GM21576 (cell line): Measurements from ENCODE around the gene EXOC6B.

Experiments used
- ATAC-seq: cut with Tn5 transposase; IDR thresholded peaks from one replicate; pipeline ENCODE4 v1.9.1; 2021; ENCODE audit warnings: mild to moderate bottlenecking, moderate library complexity; ENCODE audit not compliant: unreplicated experiment

EXOC6B gene

DNA sequence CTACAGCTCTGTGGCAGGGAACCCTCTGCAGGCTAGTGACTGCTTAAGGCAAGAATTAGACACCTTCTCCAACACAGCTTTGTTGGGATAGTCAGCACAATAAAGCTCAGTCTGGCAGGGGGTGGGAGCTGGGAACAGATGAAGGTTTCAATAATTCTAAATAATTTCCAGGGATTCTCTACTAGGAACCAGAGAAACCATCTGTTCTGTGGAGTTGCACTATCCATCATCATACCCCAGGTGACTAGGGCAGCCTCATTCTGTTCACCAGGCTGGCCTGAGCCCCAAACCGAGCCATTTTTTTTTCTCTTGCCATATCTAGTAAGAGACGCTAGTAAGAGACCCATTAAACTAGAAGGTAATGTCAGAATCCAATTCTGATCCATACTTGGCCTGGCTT is 642.4 kb downstream of the EXOC6B start:
- no peak for ATAC-seq

DNA sequence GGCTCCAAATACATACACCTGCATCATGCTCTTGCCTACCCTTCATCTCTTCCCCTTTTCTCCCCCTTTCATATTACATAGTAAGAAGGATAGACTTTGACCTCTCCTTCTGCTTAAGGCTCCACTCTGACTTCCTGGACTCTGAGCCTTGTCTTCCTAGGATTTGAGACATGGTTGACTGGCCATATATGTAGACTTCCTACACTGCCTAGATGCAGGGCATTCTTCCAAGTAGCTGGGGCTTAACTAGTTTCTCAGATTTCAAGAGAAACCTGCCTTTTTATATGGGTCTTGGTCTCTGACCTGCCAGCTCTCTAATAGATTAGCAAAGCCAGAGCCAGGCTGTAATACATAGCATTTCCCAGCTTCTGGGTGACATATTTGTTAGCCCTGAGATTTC is 642.8 kb downstream of the EXOC6B start:
- no peak for ATAC-seq

DNA sequence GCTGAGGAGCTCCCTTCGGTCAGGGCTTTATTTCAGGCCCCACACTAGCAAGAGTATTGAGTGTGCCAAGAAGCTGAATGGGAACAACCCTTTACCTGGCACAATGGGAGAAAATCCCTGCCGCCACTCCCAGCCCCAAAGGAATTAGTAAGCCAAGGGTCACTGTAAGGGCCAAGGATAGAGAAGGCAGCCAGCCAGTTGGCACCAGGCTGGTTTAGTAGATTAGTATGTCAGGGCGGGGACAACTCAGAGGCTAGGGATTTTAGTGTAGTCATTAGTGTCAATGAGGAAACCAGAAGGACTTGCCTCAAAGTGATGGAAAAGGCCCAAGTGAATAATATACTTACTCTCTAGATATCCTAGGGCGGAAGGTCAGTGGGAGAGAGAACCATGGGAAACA is 643.3 kb downstream of the EXOC6B start:
- ATAC-seq = no peak

DNA sequence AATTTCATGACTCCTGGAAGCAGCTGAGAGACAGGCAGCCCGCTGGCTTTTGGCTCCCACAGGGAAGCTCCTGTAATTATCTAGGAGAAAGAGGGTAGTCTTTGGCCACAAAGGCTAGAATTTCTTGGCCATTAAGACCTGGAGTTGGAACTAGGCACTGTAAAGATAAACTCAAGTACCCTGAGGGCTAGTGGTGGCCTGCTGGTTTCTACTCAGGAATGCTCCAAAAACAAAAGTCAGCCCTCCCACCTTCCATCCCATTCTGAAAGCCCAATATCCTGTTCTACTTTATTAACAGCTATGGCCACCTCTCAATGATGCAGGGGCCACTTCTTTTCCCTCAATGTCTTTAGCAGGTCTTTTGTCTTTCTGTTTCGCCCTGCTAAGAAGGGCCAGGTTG is 644.2 kb downstream of the EXOC6B start:
- ATAC-seq = no peak

DNA sequence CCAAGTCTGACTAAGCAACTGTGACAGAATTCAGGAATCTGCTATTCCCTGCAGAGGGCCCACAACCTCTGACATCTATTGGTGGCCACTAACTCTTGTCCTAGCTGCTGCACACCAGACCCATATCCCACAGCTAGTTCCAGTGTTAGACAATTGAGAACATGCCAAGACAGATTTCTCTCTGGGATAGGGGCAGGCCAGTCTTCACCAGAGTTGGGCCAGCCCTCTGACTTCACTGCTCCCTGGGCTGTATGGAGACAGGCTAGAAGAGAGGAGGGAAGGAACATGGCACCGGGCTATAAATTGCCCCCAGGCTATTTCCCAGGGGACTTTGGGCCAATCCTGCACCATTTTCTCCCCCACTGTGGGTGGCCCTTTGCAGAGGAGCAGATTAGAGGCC is 645.5 kb downstream of the EXOC6B start:
- ATAC-seq = no peak

DNA sequence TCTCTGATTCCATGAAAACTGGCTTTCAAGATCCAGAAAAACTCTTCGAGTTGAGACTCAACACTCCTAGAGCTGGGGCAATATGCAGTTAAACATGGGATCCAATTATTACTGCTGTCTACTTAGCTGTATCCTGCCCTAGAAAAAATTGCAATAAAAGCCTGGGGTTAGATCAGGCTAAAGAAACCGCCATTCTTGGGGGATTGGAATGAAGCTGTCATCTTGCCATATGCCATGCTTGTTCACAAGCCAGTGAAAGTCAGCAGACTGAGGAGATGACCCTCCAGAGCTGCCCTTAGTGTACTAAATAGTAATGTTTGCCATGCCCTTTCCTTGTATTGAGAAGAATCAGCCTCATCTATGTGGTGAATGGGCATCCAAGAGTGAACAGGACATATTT is 647.3 kb downstream of the EXOC6B start:
- ATAC-seq = no peak

DNA sequence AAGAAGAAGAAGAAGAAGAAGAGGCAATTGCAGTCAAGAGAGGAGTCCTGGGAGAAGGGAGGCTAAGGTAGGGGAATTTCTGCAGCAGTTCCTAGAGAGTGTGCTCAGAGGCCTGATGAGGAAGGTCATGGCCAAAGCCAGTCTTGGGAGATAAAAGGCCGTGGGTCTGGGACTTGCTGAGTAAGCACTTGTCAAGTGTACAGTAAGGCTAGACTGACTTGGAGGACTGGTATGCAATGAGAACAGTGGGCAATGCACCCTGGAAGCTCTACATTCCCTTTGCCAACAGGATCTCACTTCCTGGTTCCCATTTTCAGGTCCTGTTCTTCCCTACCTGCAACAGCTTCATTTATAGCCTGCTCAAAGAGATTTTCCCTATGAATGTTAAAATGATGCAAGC is 649.6 kb downstream of the EXOC6B start:
- no peak for ATAC-seq

DNA sequence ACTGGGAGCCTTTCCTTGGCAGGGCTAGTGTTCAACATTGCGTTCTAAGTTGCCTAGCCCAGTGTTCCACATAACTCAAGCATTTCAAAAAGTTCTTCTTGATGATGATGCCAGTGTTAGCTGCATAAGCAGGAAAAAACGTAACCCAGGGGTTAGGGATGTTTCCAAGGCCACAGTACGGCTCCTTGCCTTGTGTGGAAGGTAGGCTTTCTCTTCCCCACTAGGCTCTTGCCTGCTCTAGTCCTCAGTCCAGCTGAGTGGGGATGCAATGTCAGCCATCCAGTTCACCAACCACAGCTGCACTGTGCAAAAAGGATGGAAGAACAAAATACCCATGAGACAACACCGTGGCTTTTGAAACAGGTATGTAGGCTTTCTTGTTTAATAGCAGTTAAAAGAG is 650.2 kb downstream of the EXOC6B start:
- no peak for ATAC-seq

DNA sequence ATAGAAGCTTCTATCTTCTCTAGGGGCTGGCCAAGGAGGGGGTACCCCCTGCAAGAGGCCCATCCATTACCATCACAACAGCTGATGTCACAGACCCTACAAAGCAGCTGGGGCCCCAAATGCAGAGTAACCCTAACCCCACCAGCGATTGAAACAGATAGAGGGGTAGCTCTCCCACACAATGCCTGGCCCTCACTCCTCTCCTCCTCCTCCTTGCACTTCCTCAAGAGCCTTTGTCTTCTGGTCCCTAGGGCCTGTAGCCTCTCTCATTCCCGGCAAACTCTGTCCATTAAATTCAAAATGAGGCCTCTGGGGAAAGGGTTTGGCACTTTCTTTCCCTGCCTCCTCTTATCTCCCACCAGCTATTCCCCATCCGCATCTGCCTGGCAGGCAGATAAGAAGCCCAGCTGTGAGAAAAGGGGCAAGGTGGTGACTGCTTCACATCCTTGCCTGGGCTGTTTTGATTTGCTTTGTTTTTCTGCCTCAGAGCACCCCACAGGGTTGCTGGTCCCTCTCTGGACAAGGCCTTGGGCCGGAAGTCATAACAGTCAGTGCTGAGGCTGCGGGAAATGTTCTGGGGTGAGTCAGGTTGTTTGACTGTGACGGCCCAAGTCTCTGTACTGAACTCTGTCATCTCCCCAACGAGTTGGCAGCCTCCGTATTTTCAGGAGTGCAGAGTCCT is 652.1 kb downstream of the EXOC6B start:
- ATAC-seq = no peak

DNA sequence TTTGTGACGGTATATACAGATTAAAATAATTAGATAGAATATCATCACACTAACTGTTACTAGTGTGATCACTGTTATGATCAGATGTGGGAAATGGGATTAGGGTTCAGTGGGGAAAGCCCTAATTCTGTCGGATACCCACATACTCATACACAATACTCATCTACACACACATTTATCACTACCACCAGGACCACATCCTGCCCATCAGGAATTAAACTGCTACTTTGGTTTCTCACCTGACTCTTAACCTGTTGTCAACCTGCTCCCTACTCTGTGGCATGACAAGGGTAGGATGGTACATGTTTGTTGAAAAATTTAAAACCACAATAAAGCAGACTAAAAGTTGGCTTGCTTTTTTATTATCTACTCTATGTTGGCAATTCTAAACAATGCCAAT is 653.4 kb downstream of the EXOC6B start:
- ATAC-seq = no peak

DNA sequence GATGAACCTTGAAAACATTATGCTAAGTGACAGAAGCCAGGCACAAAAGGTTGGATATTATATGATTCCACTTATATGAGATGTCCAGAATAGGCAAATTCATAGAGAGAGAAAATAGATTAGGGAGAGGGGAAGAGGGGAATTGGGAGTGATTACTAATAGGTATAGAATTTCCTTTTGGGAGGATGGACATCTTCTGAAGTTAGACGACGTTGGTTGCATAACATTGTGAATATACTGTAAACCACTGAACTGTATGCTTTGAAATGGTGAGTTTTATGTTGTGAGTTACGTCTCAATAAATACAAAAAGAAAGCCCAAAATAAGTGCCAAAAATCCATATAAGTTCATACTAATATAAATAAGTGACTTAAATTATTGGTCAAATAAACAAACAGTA is 659.6 kb downstream of the EXOC6B start:
- no peak for ATAC-seq

DNA sequence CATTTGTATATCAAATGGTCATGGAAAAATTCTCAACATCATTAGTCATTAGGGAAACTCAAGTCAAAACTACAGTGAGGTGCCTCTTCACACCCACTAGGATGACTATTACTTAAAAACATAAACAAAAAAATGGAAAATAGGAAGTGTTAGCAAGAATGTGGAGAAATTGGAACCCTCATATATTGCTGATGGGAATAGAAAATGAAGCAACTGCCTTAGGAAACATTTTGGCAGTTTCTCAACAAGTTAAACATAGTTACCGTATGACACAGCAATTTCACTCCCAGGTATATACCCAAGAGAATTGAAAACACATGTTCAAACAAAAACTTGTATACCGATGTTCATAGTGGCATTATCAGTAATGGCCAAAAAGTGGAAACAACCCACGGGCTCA is 660.0 kb downstream of the EXOC6B start:
- no peak for ATAC-seq

DNA sequence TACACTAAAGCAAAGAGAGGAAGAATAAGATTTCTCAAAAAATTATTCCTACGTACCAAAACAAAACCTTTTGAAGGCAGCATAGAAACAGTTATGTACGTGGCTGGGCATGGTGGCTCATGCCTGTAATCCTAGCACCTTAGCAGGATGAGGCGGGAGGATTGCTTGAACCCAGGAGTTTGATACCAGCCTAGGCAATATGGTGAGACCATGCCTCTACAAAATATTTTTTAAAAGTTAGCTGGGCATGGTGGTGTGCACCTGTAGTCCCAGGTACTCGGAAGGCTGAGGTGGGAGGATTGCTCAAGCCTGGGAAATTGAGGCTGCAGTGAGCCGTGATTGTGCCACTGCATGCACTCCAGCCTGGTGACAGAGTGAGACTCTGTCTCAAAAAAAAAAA is 663.3 kb downstream of the EXOC6B start:
- ATAC-seq = no peak

DNA sequence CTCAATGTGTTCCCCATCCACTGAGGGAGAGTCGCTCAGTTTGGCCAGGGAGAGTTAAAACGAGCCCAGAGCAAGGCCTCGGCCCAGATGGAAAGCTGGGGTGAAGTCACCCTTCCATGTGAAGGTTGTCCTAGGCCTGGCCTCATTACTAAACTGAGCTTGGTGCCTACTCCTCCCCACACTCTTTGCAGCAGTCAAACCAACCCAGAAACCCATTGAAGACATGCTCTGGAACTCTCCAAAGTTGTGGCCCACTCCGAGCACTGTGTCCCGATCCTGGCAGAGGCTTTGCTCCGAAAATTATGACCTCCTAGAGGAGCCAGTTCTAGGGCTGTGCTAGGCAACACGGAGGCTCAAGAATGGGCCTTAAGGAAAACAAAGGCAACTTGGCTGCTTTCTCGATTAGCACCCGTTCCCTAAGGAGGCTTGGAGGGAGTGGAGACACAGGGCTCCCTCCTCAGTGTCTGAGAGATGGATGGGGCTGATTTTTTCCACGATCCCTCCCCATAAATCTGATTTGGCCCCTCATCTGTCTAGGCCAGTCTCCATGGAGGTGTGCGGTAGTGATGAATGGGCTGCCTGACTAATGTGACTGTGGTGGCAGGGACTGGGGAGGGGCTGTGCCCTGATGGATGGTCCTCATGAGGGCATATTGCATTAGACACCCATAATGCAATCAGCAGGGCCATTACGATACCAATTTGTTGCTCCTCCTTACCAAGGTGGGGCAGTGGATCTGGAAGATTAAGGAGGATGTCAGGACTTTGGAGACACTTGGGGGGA is 666.4 kb downstream of the EXOC6B start:
- ATAC-seq = no peak

DNA sequence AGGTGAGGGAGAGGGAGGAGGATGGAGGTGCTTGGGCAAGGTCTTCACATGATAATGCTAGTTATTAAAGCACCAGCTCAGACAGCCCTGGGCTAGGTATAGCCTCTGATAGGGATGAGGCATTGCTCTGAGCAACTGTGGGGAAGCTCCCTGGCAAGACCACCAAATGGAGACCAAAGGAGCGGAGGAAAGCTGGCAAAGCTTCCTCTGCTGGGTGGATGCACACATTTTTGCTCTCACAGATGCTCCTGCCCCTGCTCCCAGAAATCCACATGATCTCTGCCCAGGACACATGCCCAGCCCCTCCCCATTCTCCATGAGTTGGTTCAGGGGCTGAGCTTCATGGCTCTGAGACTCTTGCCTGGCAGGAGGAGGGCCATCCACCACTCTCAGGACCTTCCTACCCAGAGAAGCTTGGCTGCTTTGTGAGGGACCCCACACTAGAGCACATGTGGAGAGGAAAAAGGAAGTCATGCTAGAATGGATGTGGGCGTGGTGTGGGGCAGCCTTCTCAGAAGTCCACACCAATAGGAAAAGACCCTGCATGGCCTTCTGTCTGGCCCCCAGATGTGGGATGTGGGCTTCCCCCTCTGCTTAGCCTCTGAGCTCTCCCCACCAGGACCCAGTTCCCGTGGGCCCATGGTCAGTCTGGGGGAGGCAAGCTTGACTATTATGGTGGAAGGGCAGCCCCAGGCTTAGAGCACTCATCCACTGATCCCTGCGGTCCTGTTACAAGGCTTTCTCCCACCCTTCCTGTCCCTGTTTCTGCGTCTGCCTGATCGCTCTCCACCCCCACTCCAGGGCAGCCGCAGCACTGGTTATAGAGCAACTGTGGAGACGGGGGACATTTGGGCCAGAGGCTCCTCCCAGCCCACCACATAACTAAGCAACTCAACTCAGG is 667.7 kb downstream of the EXOC6B start:
- no peak for ATAC-seq

DNA sequence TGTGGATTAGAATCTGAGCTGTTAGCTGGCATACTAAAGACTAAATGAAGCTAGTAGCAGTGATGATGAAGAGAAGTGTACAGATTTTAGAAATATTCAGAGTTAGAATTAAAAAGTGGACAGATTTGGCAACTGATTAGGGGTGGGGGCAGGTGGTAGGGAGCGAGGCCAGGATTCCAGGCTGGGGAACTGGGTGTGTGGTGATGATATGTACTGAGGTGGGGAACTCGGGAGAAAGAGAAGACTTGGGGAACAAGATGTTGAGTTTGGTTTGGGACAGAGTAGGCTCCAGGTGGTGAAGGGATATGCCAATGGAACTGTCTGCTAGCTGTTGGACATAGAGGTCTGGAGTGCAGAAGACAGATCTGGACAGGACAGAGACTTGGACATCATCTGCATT is 669.0 kb downstream of the EXOC6B start:
- ATAC-seq = no peak

DNA sequence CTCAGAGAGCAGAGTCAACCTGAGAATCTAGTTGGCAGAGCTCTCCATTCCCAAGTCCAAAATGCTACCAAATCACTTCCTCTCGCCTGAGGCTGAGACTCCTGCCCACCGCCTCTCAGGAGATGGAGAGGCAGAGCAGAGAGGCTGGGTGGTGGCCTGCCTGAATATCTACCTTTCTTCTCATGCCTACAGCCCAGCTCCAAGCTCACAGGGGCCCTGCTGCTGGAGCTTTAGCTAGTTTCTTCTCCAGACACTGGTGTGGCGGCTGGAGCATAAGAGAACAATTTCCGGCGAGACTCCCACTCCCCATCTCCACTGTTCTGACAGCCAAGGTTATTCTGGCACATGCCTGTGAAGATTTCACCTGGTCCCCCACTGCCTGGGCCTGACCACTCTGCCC is 670.1 kb downstream of the EXOC6B start:
- no peak for ATAC-seq

DNA sequence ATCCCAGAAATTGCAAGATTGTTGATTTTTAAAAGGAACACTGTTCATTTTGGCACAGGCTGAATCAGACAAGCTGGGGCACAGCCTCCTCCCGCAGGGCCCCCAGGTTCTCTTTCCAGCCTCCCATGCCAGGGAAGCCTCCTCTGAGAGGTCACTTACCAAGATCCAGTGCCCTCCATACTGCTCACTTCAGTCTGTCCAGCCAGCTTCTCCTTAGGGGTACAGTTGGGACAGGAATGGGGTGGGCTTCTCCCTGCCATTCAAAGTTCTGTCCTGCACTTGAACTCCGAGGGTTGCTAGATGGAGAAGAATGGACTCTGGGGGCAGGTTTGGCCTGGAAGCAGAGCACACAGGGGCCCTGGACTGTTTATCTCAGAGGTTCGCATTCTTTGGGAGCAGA is 670.7 kb downstream of the EXOC6B start:
- no peak for ATAC-seq

DNA sequence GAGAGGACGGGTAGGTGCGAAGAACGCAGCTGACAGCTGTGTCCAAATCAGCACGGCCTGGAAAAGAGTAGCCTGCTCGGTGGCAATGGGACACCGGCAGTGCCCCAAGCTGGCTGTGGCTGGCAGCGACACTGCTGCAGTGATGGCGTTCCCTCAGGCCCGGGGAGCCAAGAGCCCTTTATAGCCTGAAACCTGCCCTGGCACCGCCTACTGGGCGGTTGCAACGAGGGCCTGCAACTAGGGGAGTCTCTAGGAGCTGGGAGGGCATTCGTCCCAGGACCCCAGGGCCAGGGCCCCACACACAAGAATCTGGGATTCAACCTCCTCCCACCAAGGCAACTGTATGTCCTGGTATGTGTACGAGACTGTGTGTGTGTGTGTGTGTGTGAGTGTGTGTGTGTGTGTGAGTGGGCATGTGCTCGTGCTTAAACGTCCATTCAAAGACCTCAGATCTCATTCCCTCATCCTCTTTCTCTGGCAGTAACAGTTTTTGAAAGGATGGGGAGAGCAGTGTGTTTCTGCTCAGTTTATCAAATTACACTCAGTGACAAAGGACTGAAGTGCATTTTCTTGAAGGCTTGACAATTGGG is 671.4 kb downstream of the EXOC6B start:
- ATAC-seq = no peak

DNA sequence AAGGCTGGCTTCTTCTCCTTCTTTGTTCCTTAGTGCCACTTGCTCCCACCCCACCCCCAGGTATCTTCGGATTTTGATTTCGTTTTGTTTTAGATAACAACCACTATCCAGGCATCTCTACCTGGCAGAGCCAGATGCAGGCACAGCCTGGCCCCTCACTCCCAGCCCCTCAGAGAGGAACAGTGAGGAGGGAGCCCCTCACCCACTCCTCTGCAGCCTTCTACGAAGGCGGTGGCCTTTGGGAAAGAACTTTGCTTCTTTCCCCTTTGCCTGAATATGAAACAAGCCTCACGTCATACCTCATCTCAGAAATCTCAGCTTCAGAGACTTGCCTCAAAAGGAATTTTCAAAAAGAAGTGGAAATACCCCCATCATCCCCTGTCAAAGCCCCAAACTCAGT is 671.9 kb downstream of the EXOC6B start:
- no peak for ATAC-seq

DNA sequence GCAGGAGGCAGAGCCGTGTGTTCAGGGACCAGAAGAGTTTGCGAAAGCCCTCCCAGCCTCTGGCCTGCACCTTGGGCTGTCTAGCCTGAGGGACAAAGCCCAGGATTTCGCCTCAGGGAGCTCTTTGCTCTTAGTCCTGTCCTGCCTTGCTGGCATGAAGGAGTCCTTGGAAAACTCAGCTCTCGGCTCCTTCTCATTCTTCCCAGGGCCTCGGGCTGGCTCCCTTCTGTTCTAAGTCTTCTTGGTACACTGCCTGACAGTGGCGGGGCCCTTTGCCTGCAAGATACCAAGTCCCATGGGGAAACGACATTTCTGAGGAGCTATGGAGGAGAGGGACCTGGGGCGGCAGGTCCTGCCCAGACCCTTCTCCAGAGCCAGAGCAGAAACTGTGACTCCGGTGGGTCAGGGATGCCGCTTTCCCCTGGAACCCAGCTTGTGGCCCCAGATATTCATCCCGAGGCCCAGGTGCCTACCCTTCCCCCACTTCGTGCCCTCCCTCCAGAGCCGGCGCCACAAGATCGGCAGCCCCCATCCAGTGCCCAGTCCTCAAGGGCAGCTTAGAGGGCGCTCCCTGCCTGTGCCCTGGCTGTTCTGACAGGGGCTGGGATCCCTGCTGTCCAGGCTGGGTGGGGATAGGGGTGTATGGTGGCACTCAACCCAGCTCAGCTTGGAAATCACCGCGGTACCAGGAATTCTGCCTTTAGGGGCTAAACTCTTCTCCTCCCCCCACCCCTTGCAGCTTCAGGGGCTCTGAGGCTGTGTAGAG is 672.6 kb downstream of the EXOC6B start:
- ATAC-seq = no peak
